CD4-positive, alpha-beta T cell (primary cell): ENCODE results near the gene ANKS1B. TPM values are rescaled to one million over a fixed set of nuclear protein-coding genes. Genes with fewer than 3 reads are reported as not detected.
"Not testable (repeated sequence)": the region's sequence is repeated elsewhere in the genome, so short reads cannot be mapped to it uniquely, and the experiment has no call there.

Source experiments
- ATAC-seq: fragments of 200-7000 bp; cut with Tn5 transposase; one replicate; pipeline ENCODE4 v1.10.0; 2022; ENCODE audit warnings: mild to moderate bottlenecking; ENCODE audit not compliant: poor library complexity
- CTCF ChIA-PET: fragments of 350-600 bp; sonication (Branson Sonifier 250); formaldehyde crosslinking; loops from one replicate; lab custom pipeline; 2021; ENCODE audit warnings: antibody characterized with exemption, inconsistent platforms; lab: Charles Lee
- POLR2A ChIA-PET: fragments of 350-600 bp; sonication (Branson Sonifier 250); formaldehyde crosslinking; loops from one replicate; lab custom pipeline; 2021; ENCODE audit warnings: antibody characterized with exemption, inconsistent platforms; lab: Charles Lee
- DNase-seq, 14 experiments: peaks; one replicate each; pipeline ENCODE4 v3.0.0-alpha.2; 2013 to 2020; ENCODE audit warnings: mixed read lengths in 2 of 14
- H3K27ac ChIP-seq, 2 donors: one replicate each; pipeline versions ENCODE4 v1.5.1 to v1.7.0; 2013; ENCODE audit warnings: low read length in 2 of 2, low read depth in 1 of 2, mild to moderate bottlenecking in 1 of 2
- H3K27me3 ChIP-seq, 2 experiments: 1 replicate in 1 of 2; 2 replicates in 1 of 2; pipeline versions ENCODE4 v1.6.1 to v1.7.0; 2013; ENCODE audit warnings: low read length in 2 of 2, control low read depth in 1 of 2, mild to moderate bottlenecking in 1 of 2, moderate library complexity in 1 of 2; ENCODE audit not compliant: insufficient read depth in 2 of 2, control insufficient read depth in 1 of 2
- H3K36me3 ChIP-seq: one replicate; pipeline ENCODE4 v1.6.1; 2013; ENCODE audit warnings: low read length, control low read depth; ENCODE audit not compliant: insufficient read depth
- H3K4me1 ChIP-seq: one replicate; pipeline ENCODE4 v1.6.1; 2013; ENCODE audit warnings: low read length, control low read depth; ENCODE audit not compliant: insufficient read depth
- H3K4me3 ChIP-seq: one replicate; pipeline ENCODE4 v1.5.1; 2013; ENCODE audit warnings: mild to moderate bottlenecking, low read length, moderate library complexity
- H3K9me3 ChIP-seq, 2 experiments: 1 replicate in 1 of 2; 2 replicates in 1 of 2; pipeline versions ENCODE4 v1.6.1 to v1.7.0; 2013; ENCODE audit warnings: low read length in 2 of 2, mild to moderate bottlenecking in 2 of 2, control low read depth in 1 of 2, moderate library complexity in 1 of 2; ENCODE audit not compliant: control insufficient read depth in 1 of 2, insufficient read depth in 1 of 2
- H3K27ac Mint-ChIP-seq: one replicate; pipeline ENCODE4 v1.8.0; 2020; ENCODE audit warnings: mixed read lengths
- H3K27me3 Mint-ChIP-seq: one replicate; pipeline ENCODE4 v1.8.0; 2021; ENCODE audit warnings: mixed read lengths
- H3K36me3 Mint-ChIP-seq: one replicate; pipeline ENCODE4 v1.8.0; 2021; ENCODE audit warnings: low read depth, mixed read lengths
- H3K4me1 Mint-ChIP-seq: one replicate; pipeline ENCODE4 v1.8.0; 2021; ENCODE audit warnings: low read depth, mixed read lengths
- H3K4me3 Mint-ChIP-seq: one replicate; pipeline ENCODE4 v1.8.0; 2020; ENCODE audit warnings: mild to moderate bottlenecking, mixed read lengths
- H3K9me3 Mint-ChIP-seq: one replicate; pipeline ENCODE4 v1.8.0; 2020; ENCODE audit warnings: mixed read lengths
- CTCF ChIP-seq: fragments of 200-600 bp; IDR thresholded peaks from one replicate; pipeline ENCODE4 v1.8.0; 2022; ENCODE audit warnings: antibody characterized with exemption, mild to moderate bottlenecking
- intact Hi-C, 2 experiments: fragments of 100-400 bp; cut with DNase I in 1 of 2; cut with micrococcal nuclease in 1 of 2; formaldehyde crosslinking; loops; one replicate each; pipeline versions ENCODE4 v1.15.1 to v1.9.0; 2023 to 2025; cut with DNase I, micrococcal nuclease
- total RNA-seq, 174 experiments: library from RNA in 2 of 174; stranded (reverse) in 2 of 174; gene quantifications; one replicate each; pipeline ENCODE4 v1.2.3 and lab custom pipeline; 2021 to 2026

ANKS1B gene
- total RNA-seq, 2 experiments from 2014 or later: 0.16 to 1.1 TPM

- POLR2A ChIA-PET: no interaction called here
- TF ChIP-seq CTCF: no peak
- no peak for DNase-seq
- Mint-ChIP-seq H3K27me3 (no peaks in the 10 kb centered on the region), H3K36me3 (no peaks in the 10 kb centered on the region), H3K4me1 (no peaks in the 10 kb centered on the region), H3K9me3 (no peaks in the 10 kb centered on the region), H3K27ac (no peak overlapping the region), H3K4me3 (no peak overlapping the region)
- Histone ChIP-seq H3K27ac (no peak overlapping the region), H3K27me3 (no peaks in the 10 kb centered on the region), H3K4me3 (no peak overlapping the region), H3K4me1 (no peaks in the 10 kb centered on the region), H3K9me3 (no peaks in the 10 kb centered on the region), H3K36me3 (no peaks in the 10 kb centered on the region)
- intact Hi-C loops: no loop called here
- no peak for ATAC-seq
- CTCF ChIA-PET: no interaction called here
These were observed 180.0 kb downstream of the ANKS1B start for GRCh38 chr12:99804715-99805114.

DNA sequence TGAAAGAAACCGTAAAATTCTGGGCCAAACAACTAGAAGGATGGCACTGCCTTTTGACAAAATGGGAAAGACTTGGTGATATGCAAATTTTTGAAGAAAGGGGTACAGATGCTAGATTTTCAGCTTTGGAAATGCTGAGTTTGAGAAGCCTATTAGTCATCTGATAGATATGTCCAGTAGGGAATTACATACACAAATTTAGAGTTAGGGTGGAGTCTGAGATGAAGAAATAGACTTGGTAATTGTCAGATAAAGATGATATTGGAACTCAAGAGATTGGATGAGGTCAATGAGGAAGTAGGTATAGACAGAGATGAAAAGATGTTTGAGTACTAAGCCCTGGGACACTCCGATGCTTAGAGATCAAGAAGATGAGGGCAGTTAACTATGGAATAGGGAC lies 184.1 kb downstream of the ANKS1B start:
- Histone ChIP-seq H3K9me3 (no peaks in the 10 kb centered on the region), H3K36me3 (no peaks in the 10 kb centered on the region), H3K27ac (no peak overlapping the region), H3K27me3 (no peaks in the 10 kb centered on the region), H3K4me3 (no peak overlapping the region), H3K4me1 (no peaks in the 10 kb centered on the region)
- POLR2A ChIA-PET: no interaction called here
- no peaks in the 10 kb centered on the region for H3K27me3 Mint-ChIP-seq
- DNase-seq (no peak), ATAC-seq (no peak)
- no peak overlapping the region for H3K27ac Mint-ChIP-seq
- H3K36me3 Mint-ChIP-seq: no peaks in the 10 kb centered on the region
- intact Hi-C loops: no loop called here
- CTCF ChIA-PET: no interaction called here
- H3K4me1 Mint-ChIP-seq: no peaks in the 10 kb centered on the region
- H3K4me3 Mint-ChIP-seq: no peak overlapping the region
- no peaks in the 10 kb centered on the region for H3K9me3 Mint-ChIP-seq
- no peak for TF ChIP-seq CTCF

- not testable (repeated sequence) for H3K27me3 ChIP-seq, ATAC-seq, H3K27ac Mint-ChIP-seq
These were observed 186.8 kb downstream of the ANKS1B start for GRCh38 chr12:99797931-99798330.

GRCh38 chr12:99783421-99783820 lies 201.3 kb downstream of the ANKS1B start:
- H3K27ac Mint-ChIP-seq: no peak overlapping the region
- Histone ChIP-seq H3K27me3 (no peaks in the 10 kb centered on the region), H3K4me1 (no peaks in the 10 kb centered on the region), H3K9me3 (peaks cover 0 to 5% of the 10 kb centered on the region in 2 experiments), H3K27ac (no peak overlapping the region), H3K4me3 (no peak overlapping the region), H3K36me3 (no peaks in the 10 kb centered on the region)
- no peak for TF ChIP-seq CTCF
- intact Hi-C loops: no loop called here
- ChIA-PET CTCF (no interaction called here), POLR2A (no interaction called here)
- H3K36me3 Mint-ChIP-seq: no peaks in the 10 kb centered on the region
- H3K27me3 Mint-ChIP-seq: no peaks in the 10 kb centered on the region
- no peaks in the 10 kb centered on the region for H3K4me1 Mint-ChIP-seq
- H3K9me3 Mint-ChIP-seq: peaks cover 5% of the 10 kb centered on the region
- no peak for ATAC-seq
- no peak for DNase-seq
- H3K4me3 Mint-ChIP-seq: no peak overlapping the region

More at GRCh38 chr12:99797931-99798330, 186.8 kb downstream of the ANKS1B start:
- H3K4me3 ChIP-seq, H3K36me3 Mint-ChIP-seq, H3K4me1 ChIP-seq, H3K27me3 Mint-ChIP-seq, DNase-seq, H3K4me3 Mint-ChIP-seq, H3K9me3 Mint-ChIP-seq, CTCF ChIA-PET, H3K9me3 ChIP-seq, H3K36me3 ChIP-seq, H3K4me1 Mint-ChIP-seq, intact Hi-C loops, POLR2A ChIA-PET, H3K27ac ChIP-seq: not testable (repeated sequence)
